ENCODE data around the gene DGAT2. TPM values are rescaled to one million over a fixed set of nuclear protein-coding genes. Genes with fewer than 3 reads are reported as not detected.
"Not testable (repeated sequence)": the region's sequence is repeated elsewhere in the genome, so short reads cannot be mapped to it uniquely, and the experiment has no call there.

Gene DGAT2
- total RNA-seq, 1 experiment from 2014 or later, result 6.4 TPM

DNA sequence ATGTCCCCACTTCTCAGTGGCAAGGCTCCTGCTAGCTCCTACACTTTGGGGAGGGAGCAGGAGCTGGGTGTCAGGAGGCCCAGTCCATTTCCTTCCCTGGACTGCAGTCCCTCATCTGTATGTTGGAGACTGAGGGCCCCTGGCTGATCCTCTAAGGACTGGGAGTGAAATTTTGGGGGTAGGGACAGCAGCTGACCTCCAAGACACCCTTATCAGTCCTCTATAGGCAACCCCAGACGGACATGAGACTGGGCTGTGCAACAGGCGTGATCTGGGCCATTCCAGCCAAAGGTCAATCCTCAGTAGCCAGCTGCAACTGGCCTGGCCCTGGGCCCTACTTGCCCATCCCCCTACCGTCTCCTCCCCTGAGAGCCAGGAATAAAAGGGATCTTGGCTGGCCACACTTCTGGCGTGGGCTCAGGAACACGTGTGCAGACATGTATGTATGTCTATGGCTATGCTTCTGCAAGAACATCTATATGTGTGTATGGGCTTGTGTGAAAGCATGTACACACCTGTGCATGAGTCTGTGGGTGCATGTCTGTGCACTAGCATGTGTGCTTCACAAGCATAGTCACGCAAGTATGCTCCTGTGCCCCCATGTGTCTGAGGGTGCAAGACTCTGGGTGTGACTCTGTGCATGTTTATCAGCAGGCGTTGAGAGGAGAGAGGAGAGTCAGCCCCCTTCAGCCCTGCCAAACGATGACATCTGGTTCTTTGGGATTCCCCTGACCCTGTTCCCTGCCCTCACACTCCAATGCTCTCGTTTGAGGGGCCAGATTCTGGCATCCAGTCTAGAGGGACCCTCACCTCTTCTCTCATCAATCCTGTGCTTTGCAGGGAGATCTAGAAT lies 24.6 kb upstream of the DGAT2 start:
- no peak overlapping the region for H3K27ac Mint-ChIP-seq (ENCODE audit: low read depth, unreplicated experiment)
- peak; percentile 14 for DNase-seq (ENCODE audit: unreplicated experiment)
- H3K27me3 Mint-ChIP-seq (ENCODE audit: insufficient read depth, unreplicated experiment), result peaks cover 33% of the 10 kb centered on the region
- TF ChIP-seq, protein P1, sequence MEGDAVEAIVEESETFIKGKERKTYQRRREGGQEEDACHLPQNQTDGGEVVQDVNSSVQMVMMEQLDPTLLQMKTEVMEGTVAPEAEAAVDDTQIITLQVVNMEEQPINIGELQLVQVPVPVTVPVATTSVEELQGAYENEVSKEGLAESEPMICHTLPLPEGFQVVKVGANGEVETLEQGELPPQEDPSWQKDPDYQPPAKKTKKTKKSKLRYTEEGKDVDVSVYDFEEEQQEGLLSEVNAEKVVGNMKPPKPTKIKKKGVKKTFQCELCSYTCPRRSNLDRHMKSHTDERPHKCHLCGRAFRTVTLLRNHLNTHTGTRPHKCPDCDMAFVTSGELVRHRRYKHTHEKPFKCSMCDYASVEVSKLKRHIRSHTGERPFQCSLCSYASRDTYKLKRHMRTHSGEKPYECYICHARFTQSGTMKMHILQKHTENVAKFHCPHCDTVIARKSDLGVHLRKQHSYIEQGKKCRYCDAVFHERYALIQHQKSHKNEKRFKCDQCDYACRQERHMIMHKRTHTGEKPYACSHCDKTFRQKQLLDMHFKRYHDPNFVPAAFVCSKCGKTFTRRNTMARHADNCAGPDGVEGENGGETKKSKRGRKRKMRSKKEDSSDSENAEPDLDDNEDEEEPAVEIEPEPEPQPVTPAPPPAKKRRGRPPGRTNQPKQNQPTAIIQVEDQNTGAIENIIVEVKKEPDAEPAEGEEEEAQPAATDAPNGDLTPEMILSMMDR (IDR thresholded peaks at IDR 0.05; ENCODE audit: unreplicated experiment), result no peak
- POLR2A ChIA-PET, result no interaction called here
- H3K9me3 Mint-ChIP-seq (ENCODE audit: unreplicated experiment), result no peaks in the 10 kb centered on the region
- no peak overlapping the region for H3K4me3 Mint-ChIP-seq (ENCODE audit: unreplicated experiment)
- intact Hi-C loops (cut with micrococcal nuclease), result no loop called here
- CTCF ChIA-PET, result interaction anchor here (0.7 kb wide), 1 partner anchor 21 kb away, joined by 4 read pairs; no protein-coding TSS in a partner anchor
- H3K36me3 Mint-ChIP-seq (ENCODE audit: insufficient read depth, unreplicated experiment), result no peaks in the 10 kb centered on the region
- no TSS peak for BruUV-seq (replicated peaks)
- no peaks in the 10 kb centered on the region for H3K4me1 Mint-ChIP-seq (ENCODE audit: insufficient read depth, unreplicated experiment)

DNA sequence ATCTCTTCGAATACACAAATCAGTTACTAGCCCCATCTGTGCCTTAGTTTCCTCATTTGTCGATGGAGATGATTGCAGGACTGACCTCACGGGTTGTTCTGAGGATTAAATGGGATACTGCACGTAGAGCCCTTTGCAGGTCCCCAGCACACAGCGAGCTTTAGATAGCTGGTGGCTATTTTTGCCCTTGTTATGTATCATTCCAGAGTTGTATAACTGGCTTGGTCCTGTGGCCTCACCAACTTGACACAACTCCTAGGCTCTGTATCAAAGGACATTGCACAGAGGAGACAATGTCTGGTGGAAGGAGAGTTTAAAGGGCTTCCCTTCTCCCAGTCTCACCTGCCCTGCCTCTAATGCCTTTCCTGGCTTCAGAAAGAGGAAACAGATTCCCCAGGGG lies 22.8 kb upstream of the DGAT2 start:
- no peaks in the 10 kb centered on the region for H3K36me3 Mint-ChIP-seq (ENCODE audit: insufficient read depth, unreplicated experiment)
- no peak overlapping the region for H3K27ac Mint-ChIP-seq (ENCODE audit: low read depth, unreplicated experiment)
- ChIA-PET POLR2A (no interaction called here), CTCF (interaction anchor here (0.6 kb wide), 1 partner anchor 61 kb away, joined by 4 read pairs; no protein-coding TSS in a partner anchor)
- no TSS peak for BruUV-seq (replicated peaks)
- TF ChIP-seq, protein P1 (IDR thresholded peaks at IDR 0.05; ENCODE audit: unreplicated experiment), result no peak
- H3K4me3 Mint-ChIP-seq (ENCODE audit: unreplicated experiment), result no peak overlapping the region
- no peaks in the 10 kb centered on the region for H3K4me1 Mint-ChIP-seq (ENCODE audit: insufficient read depth, unreplicated experiment)
- H3K9me3 Mint-ChIP-seq (ENCODE audit: unreplicated experiment), result no peaks in the 10 kb centered on the region
- intact Hi-C loops (cut with micrococcal nuclease), result no loop called here
- DNase-seq (ENCODE audit: unreplicated experiment), result no peak
- peaks cover 33% of the 10 kb centered on the region for H3K27me3 Mint-ChIP-seq (ENCODE audit: insufficient read depth, unreplicated experiment)

DNA sequence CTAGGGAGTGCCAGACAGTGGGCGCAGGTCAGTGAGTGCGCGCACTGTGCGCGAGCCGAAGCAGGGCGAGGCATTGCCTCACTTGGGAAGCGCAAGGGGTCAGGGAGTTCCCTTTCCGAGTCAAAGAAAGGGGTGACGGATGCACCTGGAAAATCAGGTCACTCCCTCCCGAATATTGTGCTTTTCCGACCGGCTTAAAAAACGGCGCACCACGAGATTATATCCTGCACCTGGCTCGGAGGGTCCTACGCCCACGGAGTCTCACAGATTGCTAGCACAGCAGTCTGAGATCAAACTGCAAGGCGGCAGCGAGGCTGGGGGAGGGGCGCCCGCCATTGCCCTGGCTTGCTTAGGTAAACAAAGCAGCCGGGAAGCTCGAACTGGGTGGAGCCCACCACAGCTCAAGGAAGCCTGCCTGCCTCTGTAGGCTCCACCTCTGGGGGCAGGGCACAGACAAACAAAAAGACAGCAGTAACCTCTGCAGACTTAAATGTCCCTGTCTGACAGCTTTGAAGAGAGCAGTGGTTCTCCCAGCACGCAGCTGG lies 19.8 kb upstream of the DGAT2 start:
- H3K36me3 Mint-ChIP-seq (ENCODE audit: insufficient read depth, unreplicated experiment); H3K27ac Mint-ChIP-seq (ENCODE audit: low read depth, unreplicated experiment); CTCF ChIA-PET; H3K4me1 Mint-ChIP-seq (ENCODE audit: insufficient read depth, unreplicated experiment); BruUV-seq (replicated peaks); H3K9me3 Mint-ChIP-seq (ENCODE audit: unreplicated experiment); intact Hi-C loops (cut with micrococcal nuclease); DNase-seq (ENCODE audit: unreplicated experiment); H3K4me3 Mint-ChIP-seq (ENCODE audit: unreplicated experiment); POLR2A ChIA-PET: not testable (repeated sequence)
- peaks cover 19% of the 10 kb centered on the region for H3K27me3 Mint-ChIP-seq (ENCODE audit: insufficient read depth, unreplicated experiment)

DNA sequence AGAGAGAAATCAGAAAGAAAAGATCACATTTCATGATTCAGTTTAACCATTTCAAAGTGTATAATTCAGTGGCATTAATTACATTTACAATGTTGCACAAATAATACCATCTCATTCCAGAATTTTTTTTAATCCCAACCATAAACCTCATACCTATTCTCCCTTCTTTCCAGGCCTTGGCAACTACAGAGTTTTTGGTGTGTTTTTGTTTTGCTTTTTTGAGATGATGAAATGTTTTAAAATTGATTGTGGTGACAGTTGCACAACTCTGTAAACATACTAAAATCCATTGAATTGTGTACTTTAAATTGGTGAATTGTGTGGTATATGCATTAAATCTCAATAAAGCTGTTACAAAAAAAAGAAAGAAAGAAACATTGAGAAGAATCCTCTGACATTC lies 13.6 kb upstream of the DGAT2 start:
- intact Hi-C loops (cut with micrococcal nuclease); H3K36me3 Mint-ChIP-seq (ENCODE audit: insufficient read depth, unreplicated experiment); CTCF ChIA-PET; DNase-seq (ENCODE audit: unreplicated experiment); H3K4me1 Mint-ChIP-seq (ENCODE audit: insufficient read depth, unreplicated experiment); H3K27ac Mint-ChIP-seq (ENCODE audit: low read depth, unreplicated experiment); H3K4me3 Mint-ChIP-seq (ENCODE audit: unreplicated experiment); H3K9me3 Mint-ChIP-seq (ENCODE audit: unreplicated experiment); H3K27me3 Mint-ChIP-seq (ENCODE audit: insufficient read depth, unreplicated experiment); BruUV-seq (replicated peaks); POLR2A ChIA-PET: not testable (repeated sequence)

DNA sequence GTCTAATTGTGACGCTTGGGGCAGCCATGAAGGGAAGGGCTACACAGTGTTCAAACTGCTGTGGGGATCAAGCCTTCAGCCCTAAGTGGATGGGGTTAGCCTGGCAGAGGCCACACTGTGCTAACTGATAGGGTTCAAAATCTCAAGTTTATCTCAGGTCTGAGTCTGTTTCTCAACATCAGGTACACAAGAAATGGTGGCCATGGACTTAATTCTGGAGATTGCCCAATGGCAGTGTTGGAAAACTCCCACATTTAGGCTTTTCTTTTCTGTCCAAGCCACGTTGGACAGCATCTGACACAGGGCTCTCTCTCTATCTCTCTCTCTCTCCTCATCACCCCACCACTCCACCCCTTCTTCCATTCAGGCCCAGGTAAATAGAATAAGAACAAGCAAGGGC lies 10.9 kb upstream of the DGAT2 start:
- BruUV-seq (replicated peaks), result no TSS peak
- no peak for DNase-seq (ENCODE audit: unreplicated experiment)
- Mint-ChIP-seq H3K36me3 (ENCODE audit: insufficient read depth, unreplicated experiment) (no peaks in the 10 kb centered on the region), H3K4me1 (ENCODE audit: insufficient read depth, unreplicated experiment) (peaks cover 12% of the 10 kb centered on the region), H3K9me3 (ENCODE audit: unreplicated experiment) (no peaks in the 10 kb centered on the region), H3K27me3 (ENCODE audit: insufficient read depth, unreplicated experiment) (no peaks in the 10 kb centered on the region), H3K4me3 (ENCODE audit: unreplicated experiment) (no peak overlapping the region), H3K27ac (ENCODE audit: low read depth, unreplicated experiment) (no peak overlapping the region)
- TF ChIP-seq, protein P1 (IDR thresholded peaks at IDR 0.05; ENCODE audit: unreplicated experiment), result no peak
- intact Hi-C loops (cut with micrococcal nuclease), result no loop called here
- ChIA-PET POLR2A (no interaction called here), CTCF (no interaction called here)

All from MCF 10A (cell line).